Measurements from ENCODE around the gene UPK1A.

GRCh38 chr19:35666251-35666913 lies at the start of gene UPK1A:
- TF ChIP-seq POLR2A (IDR thresholded peaks at IDR 0.05; ENCODE audit: low read depth, low read length) (no peak), TAF1 (IDR thresholded peaks at IDR 0.05; ENCODE audit: borderline replicate concordance, low read depth, low read length) (no peak)
